Measurements from ENCODE around the gene BEND6. TPM values are rescaled to one million over a fixed set of nuclear protein-coding genes. Genes with fewer than 3 reads are reported as not detected.

BEND6 gene
- polyA plus RNA-seq, 1 donor from 2014 or later = 8.6 TPM

DNA sequence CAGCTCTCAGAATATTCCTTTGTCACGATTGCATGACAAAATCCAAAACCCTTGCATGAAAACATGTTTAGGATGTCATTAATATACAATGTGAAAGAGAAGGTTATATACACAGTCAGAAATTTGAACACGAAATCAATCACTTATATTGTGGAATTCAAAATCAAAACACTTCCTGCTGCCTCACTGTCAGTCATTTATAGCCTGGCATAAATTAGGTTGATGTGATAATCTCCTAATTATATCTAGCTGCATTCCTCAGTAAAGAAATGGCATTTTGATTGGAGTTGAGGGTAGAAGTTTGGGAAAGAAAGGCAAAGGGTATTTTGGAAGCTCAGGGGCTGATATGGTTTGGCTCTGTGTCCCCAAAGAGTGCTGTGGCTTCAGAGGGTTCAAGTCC, 24.1 kb upstream of the BEND6 start:
- Histone ChIP-seq H3K27ac (ENCODE audit: low read length) (no peak overlapping the region), H3K79me2 (replicated peaks; ENCODE audit: insufficient read depth, low read length) (no peaks in the 10 kb centered on the region)
- TF ChIP-seq SMC3 (conservative IDR thresholded peaks at IDR 0.05; ENCODE audit: poor library complexity) (no peak), MXI1 (conservative IDR thresholded peaks at IDR 0.05; ENCODE audit: poor library complexity, severe bottlenecking) (no peak), TAF1 (IDR thresholded peaks at IDR 0.05; ENCODE audit: low read depth) (no peak), EZH2 (IDR thresholded peaks at IDR 0.05; ENCODE audit: borderline replicate concordance, insufficient read depth, low read length, poor library complexity, severe bottlenecking) (no peak), EP300 (conservative IDR thresholded peaks at IDR 0.05; ENCODE audit: poor library complexity, severe bottlenecking) (no peak), POLR2AphosphoS5 (IDR thresholded peaks at IDR 0.05) (no peak), RAD21 (conservative IDR thresholded peaks at IDR 0.05) (no peak)
- TF ChIP-seq, protein P1, sequence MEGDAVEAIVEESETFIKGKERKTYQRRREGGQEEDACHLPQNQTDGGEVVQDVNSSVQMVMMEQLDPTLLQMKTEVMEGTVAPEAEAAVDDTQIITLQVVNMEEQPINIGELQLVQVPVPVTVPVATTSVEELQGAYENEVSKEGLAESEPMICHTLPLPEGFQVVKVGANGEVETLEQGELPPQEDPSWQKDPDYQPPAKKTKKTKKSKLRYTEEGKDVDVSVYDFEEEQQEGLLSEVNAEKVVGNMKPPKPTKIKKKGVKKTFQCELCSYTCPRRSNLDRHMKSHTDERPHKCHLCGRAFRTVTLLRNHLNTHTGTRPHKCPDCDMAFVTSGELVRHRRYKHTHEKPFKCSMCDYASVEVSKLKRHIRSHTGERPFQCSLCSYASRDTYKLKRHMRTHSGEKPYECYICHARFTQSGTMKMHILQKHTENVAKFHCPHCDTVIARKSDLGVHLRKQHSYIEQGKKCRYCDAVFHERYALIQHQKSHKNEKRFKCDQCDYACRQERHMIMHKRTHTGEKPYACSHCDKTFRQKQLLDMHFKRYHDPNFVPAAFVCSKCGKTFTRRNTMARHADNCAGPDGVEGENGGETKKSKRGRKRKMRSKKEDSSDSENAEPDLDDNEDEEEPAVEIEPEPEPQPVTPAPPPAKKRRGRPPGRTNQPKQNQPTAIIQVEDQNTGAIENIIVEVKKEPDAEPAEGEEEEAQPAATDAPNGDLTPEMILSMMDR (IDR thresholded peaks at IDR 0.05; ENCODE audit: poor library complexity, severe bottlenecking) = no peak
- TF ChIP-seq, protein P2, sequence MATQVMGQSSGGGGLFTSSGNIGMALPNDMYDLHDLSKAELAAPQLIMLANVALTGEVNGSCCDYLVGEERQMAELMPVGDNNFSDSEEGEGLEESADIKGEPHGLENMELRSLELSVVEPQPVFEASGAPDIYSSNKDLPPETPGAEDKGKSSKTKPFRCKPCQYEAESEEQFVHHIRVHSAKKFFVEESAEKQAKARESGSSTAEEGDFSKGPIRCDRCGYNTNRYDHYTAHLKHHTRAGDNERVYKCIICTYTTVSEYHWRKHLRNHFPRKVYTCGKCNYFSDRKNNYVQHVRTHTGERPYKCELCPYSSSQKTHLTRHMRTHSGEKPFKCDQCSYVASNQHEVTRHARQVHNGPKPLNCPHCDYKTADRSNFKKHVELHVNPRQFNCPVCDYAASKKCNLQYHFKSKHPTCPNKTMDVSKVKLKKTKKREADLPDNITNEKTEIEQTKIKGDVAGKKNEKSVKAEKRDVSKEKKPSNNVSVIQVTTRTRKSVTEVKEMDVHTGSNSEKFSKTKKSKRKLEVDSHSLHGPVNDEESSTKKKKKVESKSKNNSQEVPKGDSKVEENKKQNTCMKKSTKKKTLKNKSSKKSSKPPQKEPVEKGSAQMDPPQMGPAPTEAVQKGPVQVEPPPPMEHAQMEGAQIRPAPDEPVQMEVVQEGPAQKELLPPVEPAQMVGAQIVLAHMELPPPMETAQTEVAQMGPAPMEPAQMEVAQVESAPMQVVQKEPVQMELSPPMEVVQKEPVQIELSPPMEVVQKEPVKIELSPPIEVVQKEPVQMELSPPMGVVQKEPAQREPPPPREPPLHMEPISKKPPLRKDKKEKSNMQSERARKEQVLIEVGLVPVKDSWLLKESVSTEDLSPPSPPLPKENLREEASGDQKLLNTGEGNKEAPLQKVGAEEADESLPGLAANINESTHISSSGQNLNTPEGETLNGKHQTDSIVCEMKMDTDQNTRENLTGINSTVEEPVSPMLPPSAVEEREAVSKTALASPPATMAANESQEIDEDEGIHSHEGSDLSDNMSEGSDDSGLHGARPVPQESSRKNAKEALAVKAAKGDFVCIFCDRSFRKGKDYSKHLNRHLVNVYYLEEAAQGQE (IDR thresholded peaks at IDR 0.05; ENCODE audit: borderline replicate concordance) = no peak

DNA sequence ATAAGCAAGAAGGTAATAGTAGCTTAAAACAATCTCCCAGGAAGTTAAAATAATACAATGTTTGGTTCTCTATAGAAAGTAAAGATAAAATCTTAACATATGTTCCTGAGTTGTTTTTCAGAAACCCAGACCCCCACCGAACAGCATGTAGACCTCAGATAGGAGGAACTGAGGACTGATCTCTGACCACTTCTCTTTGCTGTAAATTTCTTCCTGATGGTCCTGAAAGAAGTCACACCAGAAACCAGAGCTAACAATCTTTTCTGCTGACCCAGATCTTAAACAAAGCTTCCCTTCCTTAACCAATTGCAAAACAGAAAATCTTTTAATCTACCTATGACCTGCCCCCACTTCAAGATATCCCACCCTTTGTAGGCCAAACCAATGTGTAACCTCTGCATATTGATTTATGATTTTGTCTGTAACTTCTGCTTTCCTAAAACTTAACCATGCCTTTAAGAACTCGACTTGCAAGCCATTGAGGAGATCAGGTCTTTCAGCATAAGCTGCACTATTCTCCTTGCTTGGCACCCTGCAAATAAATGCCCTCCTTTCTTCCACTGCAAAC, 21.9 kb upstream of the BEND6 start:
- no peak overlapping the region for H3K27ac ChIP-seq (ENCODE audit: low read length)
- no peaks in the 10 kb centered on the region for H3K79me2 ChIP-seq (replicated peaks; ENCODE audit: insufficient read depth, low read length)
- H3K9me3 ChIP-seq (ENCODE audit: low read length) = no peaks in the 10 kb centered on the region
- no peak overlapping the region for H3K4me2 ChIP-seq (ENCODE audit: low read length)
- H3K36me3 ChIP-seq (ENCODE audit: insufficient read depth, low read length) = no peaks in the 10 kb centered on the region
- H3K27me3 ChIP-seq (ENCODE audit: insufficient read depth, low read depth, low read length) = no peaks in the 10 kb centered on the region
- H3F3A ChIP-seq (ENCODE audit: insufficient read depth, low read length, poor library complexity, severe bottlenecking) = no peaks in the 10 kb centered on the region
- TF ChIP-seq POLR2AphosphoS5 (IDR thresholded peaks at IDR 0.05) (no peak), TAF1 (IDR thresholded peaks at IDR 0.05; ENCODE audit: low read depth) (no peak), EZH2 (IDR thresholded peaks at IDR 0.05; ENCODE audit: borderline replicate concordance, insufficient read depth, low read length, poor library complexity, severe bottlenecking) (no peak), MXI1 (conservative IDR thresholded peaks at IDR 0.05; ENCODE audit: poor library complexity, severe bottlenecking) (no peak), RAD21 (conservative IDR thresholded peaks at IDR 0.05) (no peak), SMC3 (conservative IDR thresholded peaks at IDR 0.05; ENCODE audit: poor library complexity) (no peak), EP300 (conservative IDR thresholded peaks at IDR 0.05; ENCODE audit: poor library complexity, severe bottlenecking) (no peak)
- TF ChIP-seq, protein P2 (IDR thresholded peaks at IDR 0.05; ENCODE audit: borderline replicate concordance) = no peak
- TF ChIP-seq, protein P1 (IDR thresholded peaks at IDR 0.05; ENCODE audit: poor library complexity, severe bottlenecking) = no peak
- H2AFZ ChIP-seq (ENCODE audit: low read depth, low read length) = no peak overlapping the region
- H3K9me2 ChIP-seq (ENCODE audit: insufficient read depth, low read length) = no peaks in the 10 kb centered on the region
- H4K20me1 ChIP-seq (ENCODE audit: insufficient read depth) = no peaks in the 10 kb centered on the region
- no peak overlapping the region for H3K9ac ChIP-seq (ENCODE audit: low read length)
- H3K4me3 ChIP-seq (ENCODE audit: low read length) = no peak overlapping the region

More for the DNA sequence above, 24.1 kb upstream of the BEND6 start:
- H2AFZ ChIP-seq (ENCODE audit: low read depth, low read length) = no peak overlapping the region
- no peak overlapping the region for H3K4me2 ChIP-seq (ENCODE audit: low read length)
- H3K9me3 ChIP-seq (ENCODE audit: low read length) = no peaks in the 10 kb centered on the region
- no peaks in the 10 kb centered on the region for H3K27me3 ChIP-seq (ENCODE audit: insufficient read depth, low read depth, low read length)
- no peaks in the 10 kb centered on the region for H3K9me2 ChIP-seq (ENCODE audit: insufficient read depth, low read length)
- H3F3A ChIP-seq (ENCODE audit: insufficient read depth, low read length, poor library complexity, severe bottlenecking) = no peaks in the 10 kb centered on the region
- H3K36me3 ChIP-seq (ENCODE audit: insufficient read depth, low read length) = no peaks in the 10 kb centered on the region
- no peak overlapping the region for H3K4me3 ChIP-seq (ENCODE audit: low read length)
- no peak overlapping the region for H3K9ac ChIP-seq (ENCODE audit: low read length)
- no peaks in the 10 kb centered on the region for H4K20me1 ChIP-seq (ENCODE audit: insufficient read depth)

Measured in neural cell (in vitro differentiated cells).